ENCODE results near the gene PCSK6.

Gene PCSK6

GRCh38 chr15:101401286-101401685 lies 88.2 kb downstream of the PCSK6 start:
- no peak for DNase-seq
- Histone ChIP-seq H3K27ac (no peak overlapping the region), H3K36me3 (no peaks in the 10 kb centered on the region), H3K9me3 (no peaks in the 10 kb centered on the region), H3K27me3 (peaks cover 0 to 15% of the 10 kb centered on the region in 2 donors), H3K4me1 (no peaks in the 10 kb centered on the region), H3K4me3 (no peak overlapping the region)
- no peak for TF ChIP-seq CTCF (IDR thresholded peaks at IDR 0.05)
- intact Hi-C loops (cut with DNase I; ENCODE audit: low total_unique reads): no loop called here

- peaks cover 0 to 15% of the 10 kb centered on the region in 2 donors for H3K27me3 ChIP-seq
- H3K36me3 ChIP-seq: no peaks in the 10 kb centered on the region
- no peaks in the 10 kb centered on the region for H3K9me3 ChIP-seq
- no peak for TF ChIP-seq CTCF (IDR thresholded peaks at IDR 0.05)
- H3K27ac ChIP-seq: no peak overlapping the region
- no peak for DNase-seq
- intact Hi-C loops (cut with DNase I; ENCODE audit: low total_unique reads): no loop called here
- H3K4me1 ChIP-seq: no peaks in the 10 kb centered on the region
- no peak overlapping the region for H3K4me3 ChIP-seq
Measured at GRCh38 chr15:101399431-101399830, 90.1 kb downstream of the PCSK6 start.

- Histone ChIP-seq H3K9me3 (no peaks in the 10 kb centered on the region), H3K27ac (no peak overlapping the region), H3K4me3 (no peak overlapping the region), H3K27me3 (peaks cover 0 to 15% of the 10 kb centered on the region in 2 donors), H3K4me1 (no peaks in the 10 kb centered on the region), H3K36me3 (no peaks in the 10 kb centered on the region)
- intact Hi-C loops (cut with DNase I; ENCODE audit: low total_unique reads): no loop called here
- no peak for TF ChIP-seq CTCF (IDR thresholded peaks at IDR 0.05)
- DNase-seq: no peak
Measured at GRCh38 chr15:101398247-101398646, 91.3 kb downstream of the PCSK6 start.

- no peak for DNase-seq
- Histone ChIP-seq H3K4me3 (no peak overlapping the region), H3K9me3 (no peaks in the 10 kb centered on the region), H3K27ac (no peak overlapping the region), H3K27me3 (peaks cover 0 to 15% of the 10 kb centered on the region in 2 donors), H3K36me3 (no peaks in the 10 kb centered on the region), H3K4me1 (no peaks in the 10 kb centered on the region)
- TF ChIP-seq CTCF (IDR thresholded peaks at IDR 0.05): no peak
- intact Hi-C loops (cut with DNase I; ENCODE audit: low total_unique reads): no loop called here
Measured at GRCh38 chr15:101397521-101398003, 91.9 kb downstream of the PCSK6 start.

- intact Hi-C loops (cut with DNase I; ENCODE audit: low total_unique reads): no loop called here
- no peaks in the 10 kb centered on the region for H3K9me3 ChIP-seq
- no peak for TF ChIP-seq CTCF (IDR thresholded peaks at IDR 0.05)
- H3K4me1 ChIP-seq: no peaks in the 10 kb centered on the region
- H3K36me3 ChIP-seq: no peaks in the 10 kb centered on the region
- H3K4me3 ChIP-seq: no peak overlapping the region
- H3K27ac ChIP-seq: no peak overlapping the region
- peaks cover 0 to 15% of the 10 kb centered on the region in 2 donors for H3K27me3 ChIP-seq
- no peak for DNase-seq
Measured at GRCh38 chr15:101396484-101397261, 92.8 kb downstream of the PCSK6 start.
